Activated naive CD8-positive, alpha-beta T cell (primary cell): Measurements from ENCODE around the gene FNDC11.

Source experiments
- H3K27ac Mint-ChIP-seq: one replicate; pipeline ENCODE4 v1.8.0; 2021; ENCODE audit warnings: mixed read lengths
- H3K27me3 Mint-ChIP-seq: one replicate; pipeline ENCODE4 v1.8.0; 2021; ENCODE audit warnings: mixed read lengths
- H3K36me3 Mint-ChIP-seq: one replicate; pipeline ENCODE4 v1.8.0; 2021; ENCODE audit warnings: mixed read lengths
- H3K4me1 Mint-ChIP-seq: one replicate; pipeline ENCODE4 v1.8.0; 2021; ENCODE audit warnings: low read depth, mixed read lengths
- H3K4me3 Mint-ChIP-seq: one replicate; pipeline ENCODE4 v1.8.0; 2021; ENCODE audit warnings: mild to moderate bottlenecking, mixed read lengths
- H3K9me3 Mint-ChIP-seq: one replicate; pipeline ENCODE4 v1.8.0; 2021; ENCODE audit warnings: low read depth, mixed read lengths

Gene FNDC11

GRCh38 chr20:63542031-63542559 is 11.9 kb upstream of the FNDC11 start:
- Mint-ChIP-seq H3K36me3 (no peaks in the 10 kb centered on the region), H3K27me3 (no peaks in the 10 kb centered on the region), H3K4me1 (no peaks in the 10 kb centered on the region), H3K27ac (no peak overlapping the region), H3K9me3 (no peaks in the 10 kb centered on the region), H3K4me3 (no peak overlapping the region)

- H3K27ac Mint-ChIP-seq, result no peak overlapping the region
- H3K27me3 Mint-ChIP-seq, result no peaks in the 10 kb centered on the region
- H3K9me3 Mint-ChIP-seq, result no peaks in the 10 kb centered on the region
- H3K36me3 Mint-ChIP-seq, result no peaks in the 10 kb centered on the region
- H3K4me3 Mint-ChIP-seq, result no peak overlapping the region
- no peaks in the 10 kb centered on the region for H3K4me1 Mint-ChIP-seq
Measured at GRCh38 chr20:63542696-63543095, 11.3 kb upstream of the FNDC11 start.

GRCh38 chr20:63543131-63543530 is 10.8 kb upstream of the FNDC11 start:
- H3K36me3 Mint-ChIP-seq, result no peaks in the 10 kb centered on the region
- H3K27me3 Mint-ChIP-seq, result no peaks in the 10 kb centered on the region
- H3K27ac Mint-ChIP-seq, result no peak overlapping the region
- no peak overlapping the region for H3K4me3 Mint-ChIP-seq
- no peaks in the 10 kb centered on the region for H3K9me3 Mint-ChIP-seq
- H3K4me1 Mint-ChIP-seq, result no peaks in the 10 kb centered on the region

GRCh38 chr20:63543733-63544132 is 10.2 kb upstream of the FNDC11 start:
- H3K36me3 Mint-ChIP-seq, result no peaks in the 10 kb centered on the region
- H3K27me3 Mint-ChIP-seq, result no peaks in the 10 kb centered on the region
- no peak overlapping the region for H3K4me3 Mint-ChIP-seq
- H3K9me3 Mint-ChIP-seq, result no peaks in the 10 kb centered on the region
- no peak overlapping the region for H3K27ac Mint-ChIP-seq
- H3K4me1 Mint-ChIP-seq, result no peaks in the 10 kb centered on the region

- no peak overlapping the region for H3K4me3 Mint-ChIP-seq
- H3K27ac Mint-ChIP-seq, result no peak overlapping the region
- no peaks in the 10 kb centered on the region for H3K27me3 Mint-ChIP-seq
- H3K9me3 Mint-ChIP-seq, result no peaks in the 10 kb centered on the region
- H3K36me3 Mint-ChIP-seq, result no peaks in the 10 kb centered on the region
- peaks cover 2% of the 10 kb centered on the region for H3K4me1 Mint-ChIP-seq
Measured at GRCh38 chr20:63544241-63544957, 9.6 kb upstream of the FNDC11 start.

GRCh38 chr20:63544958-63545516 is 8.9 kb upstream of the FNDC11 start:
- H3K27me3 Mint-ChIP-seq, result no peaks in the 10 kb centered on the region
- H3K9me3 Mint-ChIP-seq, result no peaks in the 10 kb centered on the region
- no peaks in the 10 kb centered on the region for H3K36me3 Mint-ChIP-seq
- peaks cover 4% of the 10 kb centered on the region for H3K4me1 Mint-ChIP-seq
- no peak overlapping the region for H3K27ac Mint-ChIP-seq
- H3K4me3 Mint-ChIP-seq, result no peak overlapping the region

GRCh38 chr20:63545814-63546213 is 8.1 kb upstream of the FNDC11 start:
- no peaks in the 10 kb centered on the region for H3K36me3 Mint-ChIP-seq
- no peaks in the 10 kb centered on the region for H3K27me3 Mint-ChIP-seq
- H3K9me3 Mint-ChIP-seq, result no peaks in the 10 kb centered on the region
- no peak overlapping the region for H3K27ac Mint-ChIP-seq
- no peak overlapping the region for H3K4me3 Mint-ChIP-seq
- peaks cover 4% of the 10 kb centered on the region for H3K4me1 Mint-ChIP-seq

GRCh38 chr20:63546256-63546955 is 7.6 kb upstream of the FNDC11 start:
- Mint-ChIP-seq H3K36me3 (no peaks in the 10 kb centered on the region), H3K9me3 (no peaks in the 10 kb centered on the region), H3K27me3 (no peaks in the 10 kb centered on the region), H3K4me1 (peaks cover 7% of the 10 kb centered on the region), H3K4me3 (no peak overlapping the region), H3K27ac (no peak overlapping the region)

- H3K4me3 Mint-ChIP-seq, result no peak overlapping the region
- peaks cover 7% of the 10 kb centered on the region for H3K4me1 Mint-ChIP-seq
- no peaks in the 10 kb centered on the region for H3K36me3 Mint-ChIP-seq
- H3K27ac Mint-ChIP-seq, result no peak overlapping the region
- H3K9me3 Mint-ChIP-seq, result no peaks in the 10 kb centered on the region
- no peaks in the 10 kb centered on the region for H3K27me3 Mint-ChIP-seq
Measured at GRCh38 chr20:63546956-63547724, 6.8 kb upstream of the FNDC11 start.

- Mint-ChIP-seq H3K9me3 (no peaks in the 10 kb centered on the region), H3K27me3 (no peaks in the 10 kb centered on the region), H3K4me1 (peaks cover 12% of the 10 kb centered on the region), H3K4me3 (no peak within 1 kb of the TSS), H3K27ac (no peak within 1 kb of the TSS), H3K36me3 (no peaks in the 10 kb centered on the region)
Measured at GRCh38 chr20:63547725-63548480, 6.1 kb upstream of the FNDC11 start, which contains the start of gene SRMS. SRMS (minus strand) TSS chr20:63547749; CDS start chr20:63547463, 286 bp downstream.

- Mint-ChIP-seq H3K4me3 (no peak overlapping the region), H3K4me1 (peaks cover 15% of the 10 kb centered on the region), H3K27ac (no peak overlapping the region), H3K27me3 (no peaks in the 10 kb centered on the region), H3K36me3 (no peaks in the 10 kb centered on the region), H3K9me3 (no peaks in the 10 kb centered on the region)
Measured at GRCh38 chr20:63548542-63548941, 5.4 kb upstream of the FNDC11 start.

- no peaks in the 10 kb centered on the region for H3K27me3 Mint-ChIP-seq
- peaks cover 15% of the 10 kb centered on the region for H3K4me1 Mint-ChIP-seq
Measured at GRCh38 chr20:63549019-63549418, 4.9 kb upstream of the FNDC11 start.

GRCh38 chr20:63549679-63550282 is 4.2 kb upstream of the FNDC11 start:
- Mint-ChIP-seq H3K36me3 (no peaks in the 10 kb centered on the region), H3K27me3 (no peaks in the 10 kb centered on the region), H3K4me1 (peaks cover 15% of the 10 kb centered on the region), H3K9me3 (no peaks in the 10 kb centered on the region), H3K27ac (no peak overlapping the region), H3K4me3 (no peak overlapping the region)

More at GRCh38 chr20:63549019-63549418, 4.9 kb upstream of the FNDC11 start:
- H3K9me3 Mint-ChIP-seq, result no peaks in the 10 kb centered on the region
- H3K4me3 Mint-ChIP-seq, result no peak overlapping the region
- H3K27ac Mint-ChIP-seq, result no peak overlapping the region
- H3K36me3 Mint-ChIP-seq, result no peaks in the 10 kb centered on the region

GRCh38 chr20:63551068-63551467 is 2.9 kb upstream of the FNDC11 start:
- no peaks in the 10 kb centered on the region for H3K27me3 Mint-ChIP-seq
- peak overlapping the region; percentile 42 for H3K4me3 Mint-ChIP-seq
- H3K4me1 Mint-ChIP-seq, result peaks cover 15% of the 10 kb centered on the region
- H3K27ac Mint-ChIP-seq, result no peak overlapping the region
- no peaks in the 10 kb centered on the region for H3K36me3 Mint-ChIP-seq
- no peaks in the 10 kb centered on the region for H3K9me3 Mint-ChIP-seq
